Neural cell (in vitro differentiated cells): ENCODE measurements around the gene SGMS2.

Experiments
- CTCF ChIP-seq: fragments of 450-650 bp; IDR thresholded peaks from 2 replicates; pipeline ENCODE4 v1.5.1; 2014; ENCODE audit warnings: antibody characterized with exemption, mild to moderate bottlenecking, moderate library complexity; ENCODE audit not compliant: poor library complexity, severe bottlenecking
- EP300 ChIP-seq: fragments of 450-650 bp; conservative IDR thresholded peaks from 2 replicates; pipeline ENCODE4 v1.6.1; 2014; ENCODE audit warnings: antibody characterized with exemption, mild to moderate bottlenecking, moderate library complexity; ENCODE audit not compliant: poor library complexity, severe bottlenecking
- EZH2 ChIP-seq: fragments of 200-600, 300-800 bp; shearing (Covaris generic), sonication (generic); IDR thresholded peaks from 2 replicates; pipeline ENCODE4 v1.6.1; 2014; ENCODE audit warnings: antibody characterized with exemption, low read length, borderline replicate concordance, mild to moderate bottlenecking; ENCODE audit not compliant: insufficient read depth, poor library complexity, severe bottlenecking

- TF ChIP-seq CTCF, result no peak
- TF ChIP-seq EZH2, result no peak
- no peak for TF ChIP-seq EP300
These were observed 92.8 kb downstream of the SGMS2 start for GRCh38 chr4:107917500-107917899.
